ENCODE data around the gene SPOCK2. TPM values are rescaled to one million over a fixed set of nuclear protein-coding genes. Genes with fewer than 3 reads are reported as not detected.

SPOCK2 gene
- total RNA-seq, 1 donor from 2014 or later: 63.7 TPM

DNA sequence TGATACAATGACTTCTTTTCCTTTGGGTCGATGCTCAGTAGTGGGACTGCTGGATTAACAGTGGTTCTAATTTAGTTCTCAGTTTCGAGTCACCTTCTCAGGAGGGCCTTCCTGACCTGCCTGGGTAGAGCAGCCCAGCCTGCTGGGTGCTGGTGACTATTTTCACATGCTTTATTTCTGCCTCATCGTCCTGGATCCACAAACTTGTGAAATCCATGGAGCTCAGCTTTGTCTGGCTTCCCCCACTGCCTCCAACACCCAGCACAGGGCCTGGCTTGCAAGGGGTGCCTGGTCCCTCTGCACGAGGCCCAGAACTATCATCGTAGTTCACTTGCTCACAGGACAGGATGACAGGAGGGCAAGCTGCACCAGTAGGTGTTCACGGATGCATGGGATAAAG lies 46.9 kb downstream of the SPOCK2 start:
- H3K4me3 ChIP-seq (ENCODE audit: low read depth, low read length): no peak overlapping the region
- DNase-seq (ENCODE audit: low read depth): no peak
- TF ChIP-seq CTCF (conservative IDR thresholded peaks at IDR 0.05; ENCODE audit: low read depth, low read length): no peak

DNA sequence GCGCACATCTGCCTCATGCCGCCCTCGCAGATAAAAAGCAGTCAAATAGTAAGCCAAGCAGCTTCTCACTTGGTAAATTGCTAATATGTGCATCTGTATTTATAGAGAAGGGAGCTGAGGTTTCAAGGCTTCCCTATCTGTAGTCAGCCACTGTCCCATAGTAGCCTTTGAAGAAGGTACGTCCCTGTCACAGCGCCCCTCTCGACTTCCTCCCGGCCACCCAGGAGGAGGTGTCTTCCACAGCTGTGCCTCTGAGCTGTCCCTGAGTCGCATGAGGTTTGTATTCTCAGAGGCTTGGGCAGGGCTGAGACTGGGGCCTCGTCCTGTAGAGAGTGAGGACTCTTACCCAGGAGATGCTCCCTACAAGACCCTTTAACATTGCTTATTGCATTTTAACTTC lies 49.0 kb downstream of the SPOCK2 start:
- no peak for DNase-seq (ENCODE audit: low read depth)
- no peak overlapping the region for H3K4me3 ChIP-seq (ENCODE audit: low read depth, low read length)
- no peak for TF ChIP-seq CTCF (conservative IDR thresholded peaks at IDR 0.05; ENCODE audit: low read depth, low read length)

GRCh38 chr10:72038458-72039001 lies 49.8 kb downstream of the SPOCK2 start:
- no peak for TF ChIP-seq CTCF (conservative IDR thresholded peaks at IDR 0.05; ENCODE audit: low read depth, low read length)
- no peak overlapping the region for H3K4me3 ChIP-seq (ENCODE audit: low read depth, low read length)
- DNase-seq (ENCODE audit: low read depth): no peak

DNA sequence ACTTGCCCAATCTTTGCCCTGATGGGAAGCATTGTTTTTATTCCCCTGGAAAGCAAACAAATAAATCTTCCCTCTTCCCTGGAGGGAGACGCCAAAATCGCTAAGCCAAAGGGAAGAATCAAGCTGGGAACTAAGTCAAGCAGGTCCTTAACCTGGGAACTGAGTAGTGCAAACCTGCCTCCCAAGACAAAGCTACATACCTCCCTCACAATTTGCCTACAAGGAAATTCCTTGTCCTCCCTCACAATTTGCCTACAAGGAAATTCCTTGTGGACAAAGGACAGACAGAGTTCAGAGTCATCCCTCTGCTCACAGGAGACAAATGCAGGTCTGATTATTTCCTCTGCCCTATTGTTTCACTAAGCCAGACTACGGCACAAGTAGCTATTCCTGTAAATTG lies 50.5 kb downstream of the SPOCK2 start:
- TF ChIP-seq CTCF (conservative IDR thresholded peaks at IDR 0.05; ENCODE audit: low read depth, low read length): no peak
- DNase-seq (ENCODE audit: low read depth): no peak

DNA sequence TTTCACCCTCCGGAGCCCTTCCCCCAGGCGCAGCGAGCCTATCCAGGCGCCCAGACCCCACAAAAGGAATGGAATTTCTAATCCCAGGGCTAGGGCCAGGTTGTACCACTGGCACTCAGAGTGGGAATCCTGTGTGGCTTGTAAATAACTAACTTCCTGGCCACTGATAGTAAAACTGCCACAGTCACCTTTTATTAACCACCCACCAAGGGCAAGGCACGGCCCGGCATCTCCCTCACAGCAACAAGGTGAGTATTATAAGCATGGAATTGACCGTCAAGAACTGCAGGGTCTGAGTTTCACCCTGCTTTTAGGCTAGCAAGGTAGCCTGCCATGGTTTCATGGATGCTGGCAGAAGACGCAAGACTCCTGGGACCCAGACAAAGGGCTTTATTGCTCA lies 51.1 kb downstream of the SPOCK2 start:
- H3K4me3 ChIP-seq (ENCODE audit: low read depth, low read length): no peak overlapping the region
- DNase-seq (ENCODE audit: low read depth): no peak
- no peak for TF ChIP-seq CTCF (conservative IDR thresholded peaks at IDR 0.05; ENCODE audit: low read depth, low read length)

More for the DNA sequence above, 50.5 kb downstream of the SPOCK2 start:
- H3K4me3 ChIP-seq (ENCODE audit: low read depth, low read length): no peak overlapping the region

DNA sequence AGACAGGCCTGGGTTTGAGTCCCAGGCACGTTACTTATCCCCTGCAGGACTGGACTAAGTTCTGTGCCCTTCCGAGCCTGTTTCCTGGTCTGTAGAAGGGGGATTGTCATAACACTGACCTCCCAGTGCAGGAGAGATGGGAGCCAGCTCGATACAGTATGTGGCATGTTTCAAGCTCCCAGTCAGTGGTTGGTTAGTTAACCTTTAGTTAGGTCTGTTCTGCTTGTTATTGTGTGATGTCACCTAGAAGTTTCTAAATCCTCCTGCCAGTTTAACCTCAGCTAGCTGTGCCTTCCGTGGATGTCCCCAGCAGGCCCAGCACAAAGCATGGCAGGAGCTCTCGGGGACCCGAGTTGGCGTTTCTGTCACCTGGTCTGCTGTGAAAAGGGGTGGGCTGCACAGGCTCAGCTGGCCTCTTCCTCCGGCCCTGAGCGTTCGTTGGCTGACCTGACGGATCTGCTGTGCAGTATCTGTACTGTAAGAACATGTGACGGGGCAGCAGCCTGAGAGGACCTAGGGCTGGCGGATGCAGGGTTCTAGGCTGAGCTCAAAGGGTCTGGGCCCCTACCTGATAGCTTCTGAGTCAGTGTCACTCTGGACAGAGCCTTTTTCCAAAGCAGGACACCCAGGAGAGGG lies 53.0 kb downstream of the SPOCK2 start:
- peak; percentile 13 for DNase-seq (ENCODE audit: low read depth)
- no peak for TF ChIP-seq CTCF (conservative IDR thresholded peaks at IDR 0.05; ENCODE audit: low read depth, low read length)
- no peak overlapping the region for H3K4me3 ChIP-seq (ENCODE audit: low read depth, low read length)

DNA sequence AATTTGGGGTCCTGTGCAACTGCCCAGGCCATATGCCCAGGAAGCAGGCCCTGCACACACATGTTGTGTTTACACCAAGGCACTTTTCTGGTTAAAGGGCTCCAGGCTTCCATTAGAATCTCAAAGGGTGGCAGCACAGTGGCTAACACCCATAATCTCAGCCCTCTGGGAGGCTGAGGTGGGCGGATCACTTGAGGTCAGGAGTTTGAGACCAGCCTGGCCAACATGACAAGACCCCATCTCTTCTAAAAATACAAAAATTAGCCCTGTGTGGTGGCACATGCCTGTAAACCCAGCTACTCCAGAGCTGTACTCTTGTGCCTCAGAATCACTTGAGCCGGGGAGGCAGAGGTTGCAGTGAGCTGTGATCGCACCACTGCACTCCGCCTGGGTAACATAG lies 53.6 kb downstream of the SPOCK2 start:
- TF ChIP-seq CTCF (conservative IDR thresholded peaks at IDR 0.05; ENCODE audit: low read depth, low read length): no peak
- no peak overlapping the region for H3K4me3 ChIP-seq (ENCODE audit: low read depth, low read length)
- no peak for DNase-seq (ENCODE audit: low read depth)
